ENCODE data around the gene CPA4.
"Not testable (repeated sequence)": the region's sequence is repeated elsewhere in the genome, so short reads cannot be mapped to it uniquely, and the experiment has no call there.

Gene CPA4

DNA sequence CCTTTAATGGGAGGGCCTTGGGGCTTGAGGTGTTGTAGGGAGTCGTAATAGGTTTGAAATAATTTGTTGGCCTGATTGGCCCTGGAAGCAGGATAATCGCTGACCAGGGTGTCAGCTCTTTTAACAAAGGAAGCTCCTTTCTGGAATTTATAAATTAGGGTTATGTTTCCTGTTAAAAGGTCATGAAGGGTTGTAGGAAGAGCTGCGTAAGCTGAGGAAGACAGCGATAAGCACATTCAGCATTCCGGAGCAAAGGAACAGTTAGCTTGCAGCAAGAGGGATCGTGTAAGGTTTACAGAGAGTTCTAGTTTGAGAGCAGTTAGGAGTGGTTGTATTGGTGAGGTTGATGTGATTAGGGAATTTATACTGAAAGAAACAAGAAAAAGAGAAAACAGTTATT lies 21.3 kb downstream of the CPA4 start:
- H3K27me3 Mint-ChIP-seq (ENCODE audit: low read depth), result no peaks in the 10 kb centered on the region
- H3K9me3 Mint-ChIP-seq, result peaks cover 12% of the 10 kb centered on the region
- peaks cover 17% of the 10 kb centered on the region for H3K4me1 Mint-ChIP-seq
- TF ChIP-seq, protein P1, sequence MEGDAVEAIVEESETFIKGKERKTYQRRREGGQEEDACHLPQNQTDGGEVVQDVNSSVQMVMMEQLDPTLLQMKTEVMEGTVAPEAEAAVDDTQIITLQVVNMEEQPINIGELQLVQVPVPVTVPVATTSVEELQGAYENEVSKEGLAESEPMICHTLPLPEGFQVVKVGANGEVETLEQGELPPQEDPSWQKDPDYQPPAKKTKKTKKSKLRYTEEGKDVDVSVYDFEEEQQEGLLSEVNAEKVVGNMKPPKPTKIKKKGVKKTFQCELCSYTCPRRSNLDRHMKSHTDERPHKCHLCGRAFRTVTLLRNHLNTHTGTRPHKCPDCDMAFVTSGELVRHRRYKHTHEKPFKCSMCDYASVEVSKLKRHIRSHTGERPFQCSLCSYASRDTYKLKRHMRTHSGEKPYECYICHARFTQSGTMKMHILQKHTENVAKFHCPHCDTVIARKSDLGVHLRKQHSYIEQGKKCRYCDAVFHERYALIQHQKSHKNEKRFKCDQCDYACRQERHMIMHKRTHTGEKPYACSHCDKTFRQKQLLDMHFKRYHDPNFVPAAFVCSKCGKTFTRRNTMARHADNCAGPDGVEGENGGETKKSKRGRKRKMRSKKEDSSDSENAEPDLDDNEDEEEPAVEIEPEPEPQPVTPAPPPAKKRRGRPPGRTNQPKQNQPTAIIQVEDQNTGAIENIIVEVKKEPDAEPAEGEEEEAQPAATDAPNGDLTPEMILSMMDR (IDR thresholded peaks at IDR 0.05; ENCODE audit: unreplicated experiment in 3 of 3), result no peak
- H3K36me3 Mint-ChIP-seq (ENCODE audit: low read depth), result no peaks in the 10 kb centered on the region
- H3K27ac Mint-ChIP-seq, result no peak overlapping the region
- H3K4me3 Mint-ChIP-seq, result no peak overlapping the region

DNA sequence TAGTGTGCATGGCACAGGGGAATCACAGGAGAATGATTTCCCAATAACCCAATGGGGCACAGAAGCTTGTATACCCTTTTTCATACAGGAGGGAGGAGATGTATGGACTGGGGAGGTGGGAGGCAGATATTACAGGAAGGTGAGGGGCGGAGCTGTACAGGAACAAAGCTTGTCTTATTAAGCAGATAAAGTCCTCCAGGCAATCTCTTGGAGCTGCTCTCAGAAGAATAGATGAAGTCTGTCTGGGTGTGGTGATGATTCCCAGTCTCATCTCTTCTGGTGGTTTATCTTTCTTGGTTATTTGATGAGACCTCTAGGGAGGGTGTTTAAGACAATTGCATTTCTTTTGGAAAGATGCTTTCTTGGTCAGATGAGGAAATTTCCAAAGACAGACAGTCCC lies 26.6 kb downstream of the CPA4 start:
- peaks cover 38% of the 10 kb centered on the region for H3K4me1 Mint-ChIP-seq
- no peaks in the 10 kb centered on the region for H3K27me3 Mint-ChIP-seq (ENCODE audit: low read depth)
- H3K36me3 Mint-ChIP-seq (ENCODE audit: low read depth), result no peaks in the 10 kb centered on the region
- no peaks in the 10 kb centered on the region for H3K9me3 Mint-ChIP-seq
- H3K4me3 Mint-ChIP-seq, result no peak overlapping the region
- TF ChIP-seq, protein P1 (IDR thresholded peaks at IDR 0.05; ENCODE audit: unreplicated experiment in 3 of 3), result no peak
- H3K27ac Mint-ChIP-seq, result peak overlapping the region in 2 of 3 experiments; percentile 40 to 87

DNA sequence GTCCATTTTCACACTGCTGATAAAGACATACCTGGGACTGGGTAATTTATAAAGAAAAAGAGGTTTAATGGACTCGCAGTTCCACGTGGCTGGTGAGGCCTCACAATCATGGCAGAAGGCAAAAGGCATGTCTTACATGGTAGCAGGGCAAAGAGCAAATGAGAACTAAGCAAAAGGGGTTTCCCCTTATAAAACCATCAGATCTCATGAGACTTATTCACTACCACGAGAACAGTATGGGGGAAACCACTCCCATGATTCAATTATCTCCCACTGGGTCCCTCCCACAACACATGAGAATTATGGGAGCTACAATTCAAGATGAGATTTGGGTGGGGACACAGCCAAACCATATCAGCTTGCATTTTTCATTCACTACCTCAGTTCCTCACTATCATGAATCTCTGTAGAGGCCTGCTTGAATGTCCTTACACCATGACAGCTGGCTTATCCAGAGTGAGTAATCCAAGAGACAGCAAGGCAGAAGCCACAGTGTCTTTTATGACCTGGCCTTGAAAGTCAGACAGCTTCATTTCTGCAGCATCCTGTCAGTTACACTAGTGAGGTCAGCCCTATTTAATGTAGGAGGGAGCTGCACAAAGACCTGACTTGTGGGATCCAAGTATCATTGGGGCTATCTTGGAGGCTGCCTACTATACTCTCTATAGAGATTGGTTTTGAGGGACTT lies 28.7 kb downstream of the CPA4 start:
- not testable (repeated sequence) for H3K9me3 Mint-ChIP-seq; H3K36me3 Mint-ChIP-seq (ENCODE audit: low read depth); H3K4me3 Mint-ChIP-seq; H3K27me3 Mint-ChIP-seq (ENCODE audit: low read depth)
- Mint-ChIP-seq H3K27ac (peak overlapping the region in 2 of 3 experiments; percentile 5 to 28), H3K4me1 (peaks cover 43% of the 10 kb centered on the region)

DNA sequence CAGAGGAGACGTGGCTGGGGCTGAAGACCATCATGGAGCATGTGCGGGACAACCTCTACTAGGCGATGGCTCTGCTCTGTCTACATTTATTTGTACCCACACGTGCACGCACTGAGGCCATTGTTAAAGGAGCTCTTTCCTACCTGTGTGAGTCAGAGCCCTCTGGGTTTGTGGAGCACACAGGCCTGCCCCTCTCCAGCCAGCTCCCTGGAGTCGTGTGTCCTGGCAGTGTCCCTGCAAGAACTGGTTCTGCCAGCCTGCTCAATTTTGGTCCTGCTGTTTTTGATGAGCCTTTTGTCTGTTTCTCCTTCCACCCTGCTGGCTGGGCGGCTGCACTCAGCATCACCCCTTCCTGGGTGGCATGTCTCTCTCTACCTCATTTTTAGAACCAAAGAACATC lies 29.7 kb downstream of the CPA4 start:
- Mint-ChIP-seq H3K36me3 (ENCODE audit: low read depth) (no peaks in the 10 kb centered on the region), H3K4me1 (peaks cover 42% of the 10 kb centered on the region), H3K27me3 (ENCODE audit: low read depth) (no peaks in the 10 kb centered on the region), H3K27ac (peak overlapping the region; percentile 22 to 63 (median 49)), H3K9me3 (no peaks in the 10 kb centered on the region), H3K4me3 (no peak overlapping the region)
- TF ChIP-seq, protein P1 (IDR thresholded peaks at IDR 0.05; ENCODE audit: unreplicated experiment in 3 of 3), result no peak

DNA sequence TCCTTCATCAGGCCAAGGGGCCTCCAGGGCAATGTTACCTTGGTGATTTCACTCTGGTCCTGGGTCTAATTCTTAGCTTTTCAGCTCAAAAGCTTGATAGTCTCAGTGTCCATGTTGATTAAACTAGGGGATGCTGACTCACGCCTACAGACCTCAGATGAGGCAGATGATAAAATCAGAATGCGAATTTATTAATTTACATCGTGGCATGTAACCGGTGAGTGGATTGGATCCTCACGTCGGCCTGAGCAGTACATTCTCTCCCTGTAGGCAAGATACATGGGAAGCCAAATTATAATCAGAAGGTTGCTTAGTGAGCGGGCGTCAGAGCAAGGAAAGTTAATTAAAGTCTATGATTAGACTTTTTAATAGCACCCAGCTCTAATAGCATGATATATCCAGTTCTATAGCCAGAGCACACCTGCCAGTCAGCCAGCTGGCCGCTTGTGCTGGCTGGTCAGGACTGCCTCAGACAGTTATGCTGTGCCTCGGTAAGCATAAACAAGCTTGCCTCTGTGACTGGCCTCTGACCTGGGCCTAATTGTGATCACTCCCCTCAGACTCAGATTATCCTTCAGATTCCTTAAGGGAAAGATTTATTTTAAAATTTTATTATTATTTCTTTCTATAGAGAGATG lies 31.5 kb downstream of the CPA4 start:
- H3K27me3 Mint-ChIP-seq (ENCODE audit: low read depth), result no peaks in the 10 kb centered on the region
- no peak overlapping the region for H3K4me3 Mint-ChIP-seq
- H3K4me1 Mint-ChIP-seq, result peaks cover 28% of the 10 kb centered on the region
- TF ChIP-seq, protein P1 (IDR thresholded peaks at IDR 0.05; ENCODE audit: unreplicated experiment in 3 of 3), result no peak
- H3K9me3 Mint-ChIP-seq, result no peaks in the 10 kb centered on the region
- H3K27ac Mint-ChIP-seq, result peak overlapping the region; percentile 21 to 63 (median 49)
- no peaks in the 10 kb centered on the region for H3K36me3 Mint-ChIP-seq (ENCODE audit: low read depth)

DNA sequence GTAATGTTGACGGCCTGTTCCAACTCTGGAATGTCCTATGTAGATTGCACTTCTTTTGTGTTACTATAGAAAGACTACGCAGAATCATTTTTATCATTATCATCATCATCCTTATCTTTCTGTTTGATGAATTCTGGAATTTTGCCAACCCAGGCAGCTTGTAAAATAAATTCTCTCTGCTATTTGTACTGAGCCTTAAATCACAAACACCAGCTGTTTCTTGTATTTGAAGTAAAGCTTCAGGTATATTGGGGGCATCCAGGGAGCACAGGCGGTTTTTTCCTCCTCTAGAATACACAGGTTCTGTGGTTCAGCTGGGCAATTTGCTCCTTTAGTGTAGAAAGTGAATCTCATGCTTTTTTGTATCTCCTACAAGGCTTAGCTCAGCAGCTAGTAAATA lies 36.7 kb downstream of the CPA4 start:
- H3K4me3 Mint-ChIP-seq, result no peak overlapping the region
- H3K27ac Mint-ChIP-seq, result peak overlapping the region; percentile 58 to 82 (median 68)
- no peaks in the 10 kb centered on the region for H3K9me3 Mint-ChIP-seq
- H3K36me3 Mint-ChIP-seq (ENCODE audit: low read depth), result no peaks in the 10 kb centered on the region
- TF ChIP-seq, protein P1 (IDR thresholded peaks at IDR 0.05; ENCODE audit: unreplicated experiment in 3 of 3), result no peak
- peaks cover 54% of the 10 kb centered on the region for H3K4me1 Mint-ChIP-seq
- no peaks in the 10 kb centered on the region for H3K27me3 Mint-ChIP-seq (ENCODE audit: low read depth)

Data from nephron (organoid).